ENCODE measurements around the gene RASA1. TPM values are rescaled to one million over a fixed set of nuclear protein-coding genes. Genes with fewer than 3 reads are reported as not detected.

The RASA1 gene
- total RNA-seq, 4 donors from 2014 or later = 25.9 to 59.9 (median 46.3) TPM

DNA sequence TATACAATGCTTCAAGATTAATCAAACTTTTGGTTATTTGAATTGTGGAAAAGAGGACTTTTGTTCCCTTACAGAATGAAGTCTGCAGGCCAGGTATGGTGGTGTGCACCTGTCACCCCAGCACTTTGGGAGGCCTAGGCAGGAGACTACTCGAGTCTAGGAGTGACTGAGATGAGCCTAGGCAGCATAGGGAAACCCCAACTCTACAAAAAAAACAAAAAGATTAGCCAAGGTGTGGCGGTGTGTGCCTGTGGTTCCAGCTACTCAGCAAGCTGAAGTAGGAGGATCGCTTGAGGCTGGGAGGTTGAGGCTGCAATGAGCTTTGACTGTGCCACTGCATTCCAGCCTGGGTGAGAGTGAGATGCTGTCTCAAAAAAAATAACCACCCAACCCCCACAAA lies 135.7 kb downstream of the RASA1 start:
- intact Hi-C loops (cut with DNase I; ENCODE audit: low total_unique reads) = no loop called here
- no peak for DNase-seq
- Histone ChIP-seq H3K36me3 (no peaks in the 10 kb centered on the region), H3K4me1 (no peaks in the 10 kb centered on the region), H3K9me3 (no peaks in the 10 kb centered on the region), H3K27ac (no peak overlapping the region), H3K4me3 (no peak overlapping the region), H3K27me3 (no peaks in the 10 kb centered on the region)
- TF ChIP-seq, protein P1, sequence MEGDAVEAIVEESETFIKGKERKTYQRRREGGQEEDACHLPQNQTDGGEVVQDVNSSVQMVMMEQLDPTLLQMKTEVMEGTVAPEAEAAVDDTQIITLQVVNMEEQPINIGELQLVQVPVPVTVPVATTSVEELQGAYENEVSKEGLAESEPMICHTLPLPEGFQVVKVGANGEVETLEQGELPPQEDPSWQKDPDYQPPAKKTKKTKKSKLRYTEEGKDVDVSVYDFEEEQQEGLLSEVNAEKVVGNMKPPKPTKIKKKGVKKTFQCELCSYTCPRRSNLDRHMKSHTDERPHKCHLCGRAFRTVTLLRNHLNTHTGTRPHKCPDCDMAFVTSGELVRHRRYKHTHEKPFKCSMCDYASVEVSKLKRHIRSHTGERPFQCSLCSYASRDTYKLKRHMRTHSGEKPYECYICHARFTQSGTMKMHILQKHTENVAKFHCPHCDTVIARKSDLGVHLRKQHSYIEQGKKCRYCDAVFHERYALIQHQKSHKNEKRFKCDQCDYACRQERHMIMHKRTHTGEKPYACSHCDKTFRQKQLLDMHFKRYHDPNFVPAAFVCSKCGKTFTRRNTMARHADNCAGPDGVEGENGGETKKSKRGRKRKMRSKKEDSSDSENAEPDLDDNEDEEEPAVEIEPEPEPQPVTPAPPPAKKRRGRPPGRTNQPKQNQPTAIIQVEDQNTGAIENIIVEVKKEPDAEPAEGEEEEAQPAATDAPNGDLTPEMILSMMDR (IDR thresholded peaks at IDR 0.05) = no peak
- no peak for TF ChIP-seq POLR2A (IDR thresholded peaks at IDR 0.05)

DNA sequence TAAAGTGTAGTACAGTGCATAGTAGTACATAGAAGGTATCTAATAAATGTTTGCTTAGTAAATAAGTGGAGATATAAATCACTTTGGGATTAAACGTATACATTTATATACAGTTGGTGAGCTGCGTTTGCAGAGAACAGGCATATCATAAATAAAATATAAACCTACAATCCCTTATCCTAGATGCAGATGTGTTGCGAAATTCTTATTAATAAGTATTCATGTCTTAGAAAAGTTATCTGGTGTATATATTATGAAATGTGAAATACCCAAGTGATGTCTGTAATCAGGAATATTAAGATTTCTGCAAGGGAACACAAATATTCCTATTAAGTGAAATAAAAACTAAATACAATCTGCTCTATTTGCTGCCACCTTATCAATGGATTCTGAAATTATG lies 136.2 kb downstream of the RASA1 start:
- Histone ChIP-seq H3K36me3 (no peaks in the 10 kb centered on the region), H3K27me3 (no peaks in the 10 kb centered on the region), H3K4me1 (no peaks in the 10 kb centered on the region), H3K9me3 (no peaks in the 10 kb centered on the region), H3K4me3 (no peak overlapping the region), H3K27ac (no peak overlapping the region)
- TF ChIP-seq, protein P1 (IDR thresholded peaks at IDR 0.05) = no peak
- TF ChIP-seq POLR2A (IDR thresholded peaks at IDR 0.05) = no peak
- no peak for DNase-seq
- intact Hi-C loops (cut with DNase I; ENCODE audit: low total_unique reads) = no loop called here

DNA sequence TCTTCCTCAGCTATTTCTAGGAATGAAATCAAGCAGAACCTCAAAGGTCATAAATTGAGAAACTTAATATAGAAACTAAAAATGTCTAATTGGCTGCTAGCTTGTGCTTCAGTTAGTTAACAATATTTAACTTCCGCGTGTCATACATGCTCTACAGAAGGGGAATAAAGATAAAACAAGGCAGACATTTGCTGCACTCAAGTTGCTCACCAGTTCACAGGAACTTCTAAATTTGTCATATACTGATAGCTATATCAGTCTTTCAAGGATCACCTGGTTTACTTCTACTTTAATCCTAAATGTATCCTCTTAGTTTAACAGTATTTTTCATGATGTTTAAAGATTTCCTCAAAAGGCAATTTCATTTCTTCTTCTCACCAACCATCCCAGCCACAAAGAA lies 136.7 kb downstream of the RASA1 start:
- TF ChIP-seq, protein P1 (IDR thresholded peaks at IDR 0.05) = no peak
- no peak for TF ChIP-seq POLR2A (IDR thresholded peaks at IDR 0.05)

DNA sequence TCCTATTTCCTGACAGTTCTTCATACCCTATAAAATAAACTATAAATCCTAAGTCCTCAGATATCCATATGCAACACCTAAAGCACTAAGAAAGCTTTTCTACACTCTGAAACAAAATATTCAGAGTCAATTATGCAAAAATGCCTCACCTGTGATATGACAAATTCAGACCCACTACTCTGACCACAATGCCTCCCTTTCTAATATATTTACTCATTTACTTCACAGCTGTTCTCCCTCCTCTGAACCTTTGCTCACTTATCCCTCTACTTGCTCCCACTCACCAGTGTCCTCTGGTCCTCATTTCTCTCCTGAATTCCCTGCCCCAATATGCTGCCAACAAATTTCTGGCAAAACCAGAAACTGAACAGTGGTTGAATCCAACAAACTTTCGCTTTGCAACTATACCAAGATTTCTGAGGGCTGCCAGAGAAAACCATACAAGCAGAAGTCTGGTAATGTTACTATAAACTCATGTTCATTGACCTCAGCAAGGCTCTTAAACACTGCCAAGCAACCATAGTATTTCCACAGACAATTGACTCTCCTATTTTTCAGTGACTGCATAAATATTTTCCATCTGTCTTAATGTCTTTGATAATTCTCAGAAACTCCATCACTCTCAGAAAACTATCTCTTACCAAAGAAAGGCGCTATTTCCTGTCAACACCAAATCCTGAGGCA lies 137.9 kb downstream of the RASA1 start:
- TF ChIP-seq, protein P1 (IDR thresholded peaks at IDR 0.05) = no peak
- no peak for TF ChIP-seq POLR2A (IDR thresholded peaks at IDR 0.05)
- intact Hi-C loops (cut with DNase I; ENCODE audit: low total_unique reads) = no loop called here
- H3K36me3 ChIP-seq = no peaks in the 10 kb centered on the region

More for the DNA sequence above, 136.7 kb downstream of the RASA1 start:
- Histone ChIP-seq H3K27ac (no peak overlapping the region), H3K9me3 (no peaks in the 10 kb centered on the region), H3K36me3 (no peaks in the 10 kb centered on the region), H3K27me3 (no peaks in the 10 kb centered on the region), H3K4me3 (no peak overlapping the region), H3K4me1 (no peaks in the 10 kb centered on the region)
- intact Hi-C loops (cut with DNase I; ENCODE audit: low total_unique reads) = no loop called here
- no peak for DNase-seq

DNA sequence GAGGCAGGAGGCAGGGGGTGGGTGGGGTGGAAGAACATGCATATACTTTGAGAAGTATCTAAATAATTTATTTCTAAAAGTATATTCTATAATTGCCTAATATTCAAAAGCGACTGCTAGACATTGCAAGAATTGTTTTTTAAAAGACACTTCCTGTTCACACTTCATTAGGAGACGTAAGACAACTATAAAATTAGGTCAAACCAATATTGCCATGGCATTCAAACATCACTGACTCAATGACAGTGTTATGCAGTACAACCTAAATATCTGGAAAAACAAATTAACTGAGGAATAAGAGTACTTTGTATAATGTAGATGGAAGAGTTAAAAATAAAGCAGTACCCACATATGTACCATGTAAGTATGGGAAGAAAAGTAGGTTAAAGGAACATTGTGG lies 140.5 kb downstream of the RASA1 start:
- Histone ChIP-seq H3K9me3 (no peaks in the 10 kb centered on the region), H3K36me3 (no peaks in the 10 kb centered on the region), H3K4me1 (peaks cover 0 to 6% of the 10 kb centered on the region in 2 donors), H3K27me3 (no peaks in the 10 kb centered on the region), H3K4me3 (no peak overlapping the region), H3K27ac (no peak overlapping the region)
- TF ChIP-seq POLR2A (IDR thresholded peaks at IDR 0.05) = no peak
- TF ChIP-seq, protein P1 (IDR thresholded peaks at IDR 0.05) = no peak
- intact Hi-C loops (cut with DNase I; ENCODE audit: low total_unique reads) = no loop called here
- DNase-seq = no peak

More for the DNA sequence above, 137.9 kb downstream of the RASA1 start:
- H3K27ac ChIP-seq = no peak overlapping the region
- no peak overlapping the region for H3K4me3 ChIP-seq
- no peaks in the 10 kb centered on the region for H3K4me1 ChIP-seq
- no peaks in the 10 kb centered on the region for H3K27me3 ChIP-seq
- no peak for DNase-seq
- no peaks in the 10 kb centered on the region for H3K9me3 ChIP-seq
